SU-DHL-6 (cell line): ENCODE results near the gene PRPF40A.

Source experiments
- H2AFZ ChIP-seq: fragments of 200-600 bp; sonication (generic); 2 replicates; pipeline ENCODE4 v1.6.1; 2014; ENCODE audit warnings: low read depth, mild to moderate bottlenecking, moderate library complexity, mixed read lengths, antibody characterized with exemption, low read length; ENCODE audit not compliant: severe bottlenecking
- H3F3A ChIP-seq: fragments of 200-600 bp; shearing (Covaris generic); 2 replicates; pipeline ENCODE4 v1.6.0; 2016; ENCODE audit warnings: antibody characterized with exemption, mild to moderate bottlenecking; ENCODE audit not compliant: insufficient read depth
- H3K27ac ChIP-seq: fragments of 200-600 bp; sonication (generic); 2 replicates; pipeline ENCODE4 v1.5.1; 2016; ENCODE audit warnings: low read depth, mild to moderate bottlenecking, low read length, moderate library complexity, mixed read lengths
- H3K27me3 ChIP-seq: fragments of 200-600 bp; sonication (generic), shearing (Covaris generic); 2 replicates; pipeline ENCODE4 v1.6.0; 2014; ENCODE audit warnings: mild to moderate bottlenecking, low read length
- H3K36me3 ChIP-seq: fragments of 200-600 bp; sonication (generic); 2 replicates; pipeline ENCODE4 v1.6.1; 2014; ENCODE audit warnings: mild to moderate bottlenecking, low read length, mixed read lengths
- H3K4me2 ChIP-seq: fragments of 300-600, 200-600 bp; shearing (Covaris generic), sonication (generic); 2 replicates; pipeline ENCODE4 v1.6.0; 2014; ENCODE audit warnings: low read length, low read depth, mild to moderate bottlenecking; ENCODE audit not compliant: poor library complexity, severe bottlenecking
- H3K4me3 ChIP-seq: fragments of 200-600 bp; sonication (generic); 2 replicates; pipeline ENCODE4 v1.5.1; 2014; ENCODE audit warnings: antibody characterized with exemption, low read length, mild to moderate bottlenecking, mixed read lengths; ENCODE audit not compliant: insufficient read depth, poor library complexity, severe bottlenecking
- H3K79me2 ChIP-seq: fragments of 200-600 bp; sonication (generic); 2 replicates; pipeline ENCODE4 v1.6.1; 2014; ENCODE audit warnings: mild to moderate bottlenecking, low read length, moderate library complexity; ENCODE audit not compliant: insufficient read depth
- H3K9ac ChIP-seq: fragments of 200-600 bp; sonication (generic); 2 replicates; pipeline ENCODE4 v1.7.0; 2014; ENCODE audit warnings: mild to moderate bottlenecking, low read length
- H3K9me2 ChIP-seq: fragments of 200-600 bp; sonication (generic); replicated peaks from 2 replicates; pipeline ENCODE4 v1.6.1; 2014; ENCODE audit warnings: low read length; ENCODE audit not compliant: insufficient read depth
- H3K9me3 ChIP-seq: fragments of 200-600 bp; sonication (generic); 2 replicates; pipeline ENCODE4 v1.6.1; 2014; ENCODE audit warnings: low read length, mixed read lengths; ENCODE audit not compliant: insufficient read depth
- H4K20me1 ChIP-seq: fragments of 200-600 bp; sonication (generic); 2 replicates; pipeline ENCODE4 v1.6.1; 2014; ENCODE audit warnings: low read depth, mild to moderate bottlenecking, antibody characterized with exemption, low read length, moderate library complexity, mixed read lengths
- CTCF ChIP-seq: fragments of 200-600 bp; sonication (generic); IDR thresholded peaks from one replicate; pipeline ENCODE4 v1.5.1; 2017; ENCODE audit warnings: antibody characterized with exemption, mild to moderate bottlenecking, low read length, moderate library complexity; ENCODE audit not compliant: insufficient read depth, poor library complexity, severe bottlenecking
- EZH2phosphoT487 ChIP-seq: fragments of 200-600 bp; sonication (generic), shearing (Covaris generic); conservative IDR thresholded peaks from 2 replicates; pipeline ENCODE4 v1.6.1; 2018; ENCODE audit warnings: mild to moderate bottlenecking, antibody characterized with exemption, low read length, moderate library complexity, mixed read lengths

The PRPF40A gene

DNA sequence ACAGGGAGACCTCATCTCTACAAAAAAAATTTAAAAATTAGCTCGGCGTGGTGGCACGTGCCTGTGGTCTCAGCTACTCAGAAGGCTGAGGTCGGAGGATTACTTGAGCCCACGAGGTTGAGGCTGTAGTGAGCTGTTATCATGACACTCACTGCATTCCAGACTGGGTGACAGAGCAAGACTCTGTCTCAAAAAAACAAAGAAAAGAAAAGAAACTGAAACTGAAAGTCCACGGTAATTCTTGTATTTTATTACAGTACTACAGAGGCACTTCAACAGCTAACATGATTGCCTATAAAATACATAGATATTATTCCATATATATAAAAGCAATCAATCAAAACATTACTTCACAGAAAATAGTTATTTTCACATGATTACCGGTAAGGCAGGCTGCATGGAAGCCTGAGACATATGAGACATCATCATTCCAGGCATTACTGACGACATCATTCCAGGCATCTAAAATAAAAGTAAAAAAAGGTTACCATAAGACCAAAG lies 23.1 kb downstream of the PRPF40A start:
- H3K4me3 ChIP-seq = no peak overlapping the region
- H3K27me3 ChIP-seq = no peaks in the 10 kb centered on the region
- H3K4me2 ChIP-seq = no peak overlapping the region
- peaks cover 42% of the 10 kb centered on the region for H3K36me3 ChIP-seq
- H3F3A ChIP-seq = peaks cover 10% of the 10 kb centered on the region; the same call in 1 of the 2 replicates
- H3K9ac ChIP-seq = no peak overlapping the region
- no peak overlapping the region for H3K27ac ChIP-seq
- no peaks in the 10 kb centered on the region for H3K9me2 ChIP-seq
- H2AFZ ChIP-seq = no peak overlapping the region
- peaks cover 68% of the 10 kb centered on the region for H3K79me2 ChIP-seq
- no peaks in the 10 kb centered on the region for H3K9me3 ChIP-seq
- TF ChIP-seq CTCF (no peak), EZH2phosphoT487 (no peak)
- H4K20me1 ChIP-seq = peaks cover 48% of the 10 kb centered on the region

- Histone ChIP-seq H4K20me1 (peaks cover 36% of the 10 kb centered on the region), H2AFZ (no peak overlapping the region), H3F3A (peaks cover 7% of the 10 kb centered on the region; the same call in 1 of the 2 replicates), H3K4me3 (no peak overlapping the region), H3K27ac (no peak overlapping the region), H3K9ac (no peak overlapping the region), H3K36me3 (peaks cover 38% of the 10 kb centered on the region), H3K79me2 (peaks cover 61% of the 10 kb centered on the region), H3K4me2 (no peak overlapping the region), H3K27me3 (no peaks in the 10 kb centered on the region), H3K9me3 (no peaks in the 10 kb centered on the region), H3K9me2 (no peaks in the 10 kb centered on the region)
- no peak for TF ChIP-seq CTCF
- no peak for TF ChIP-seq EZH2phosphoT487
Observed at GRCh38 chr2:152693033-152693432, 24.2 kb downstream of the PRPF40A start.

DNA sequence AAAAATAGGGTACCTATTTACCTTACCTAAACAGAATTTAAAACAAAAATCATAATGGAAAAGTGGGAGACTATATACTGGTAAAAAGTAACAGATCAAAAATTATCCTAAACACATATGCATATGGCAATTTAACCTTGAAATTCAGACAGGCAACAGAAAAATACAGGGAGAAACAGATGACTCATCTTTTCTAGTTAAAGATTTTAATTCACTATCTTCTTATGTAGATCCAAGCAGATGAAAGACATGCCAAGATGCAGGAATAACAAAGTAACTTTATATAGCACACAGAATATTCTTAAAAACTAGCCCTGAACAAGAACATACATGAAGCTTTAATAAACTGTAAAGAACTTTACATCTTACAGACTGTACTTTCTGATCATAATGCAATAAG lies 30.9 kb downstream of the PRPF40A start:
- H3K9ac ChIP-seq = no peak overlapping the region
- no peak overlapping the region for H3K4me2 ChIP-seq
- peaks cover 31% of the 10 kb centered on the region for H3K36me3 ChIP-seq
- H3K4me3 ChIP-seq = no peak overlapping the region
- peaks cover 68% of the 10 kb centered on the region for H3K79me2 ChIP-seq
- H4K20me1 ChIP-seq = peaks cover 27% of the 10 kb centered on the region
- no peaks in the 10 kb centered on the region for H3K9me2 ChIP-seq
- TF ChIP-seq EZH2phosphoT487 (no peak), CTCF (no peak)
- H3F3A ChIP-seq = peaks cover 4% of the 10 kb centered on the region; the same call in 1 of the 2 replicates
- no peak overlapping the region for H3K27ac ChIP-seq
- no peaks in the 10 kb centered on the region for H3K9me3 ChIP-seq
- no peaks in the 10 kb centered on the region for H3K27me3 ChIP-seq
- no peak overlapping the region for H2AFZ ChIP-seq
